SU-DHL-6 (cell line): Measurements from ENCODE around the gene AATK.

ENCODE experiments used
- EZH2phosphoT487 ChIP-seq: fragments of 200-600 bp; sonication (generic), shearing (Covaris generic); conservative IDR thresholded peaks from 2 replicates; pipeline ENCODE4 v1.6.1; 2018; ENCODE audit warnings: mild to moderate bottlenecking, antibody characterized with exemption, low read length, moderate library complexity, mixed read lengths
- TF ChIP-seq, protein P1 (sequence below): fragments of 200-600 bp; sonication (generic); IDR thresholded peaks from one replicate; pipeline ENCODE4 v1.5.1; 2017; ENCODE audit warnings: antibody characterized with exemption, mild to moderate bottlenecking, low read length, moderate library complexity; ENCODE audit not compliant: insufficient read depth, poor library complexity, severe bottlenecking

DNA sequence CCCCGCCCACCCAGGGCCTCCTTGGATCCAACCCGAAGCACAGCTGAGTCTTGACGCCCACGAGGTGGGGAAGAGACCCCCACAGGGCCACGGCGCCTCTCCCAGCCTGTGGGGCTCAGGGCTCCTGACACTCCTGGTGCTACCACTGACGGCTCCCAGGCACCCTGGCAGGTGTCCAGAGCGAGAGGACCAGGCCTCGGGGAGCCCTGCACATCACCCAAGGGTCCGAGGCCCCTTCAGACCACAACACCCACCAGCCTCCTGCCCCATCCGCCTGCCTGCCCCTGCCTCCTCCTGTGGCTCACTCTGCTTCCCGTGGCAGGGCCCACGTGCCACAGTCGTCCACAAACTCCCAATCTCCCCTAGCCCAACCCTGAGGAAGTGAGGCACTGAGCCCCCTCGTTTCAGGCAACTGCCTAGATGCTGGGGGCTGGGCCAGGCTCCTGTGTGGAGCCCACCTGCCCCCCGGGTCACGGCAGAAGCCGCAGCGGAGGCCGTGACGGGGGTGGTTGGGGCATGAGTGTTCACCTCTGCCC lies 28.3 kb upstream of the AATK start:
- TF ChIP-seq EZH2phosphoT487 = no peak
- TF ChIP-seq, protein P1, sequence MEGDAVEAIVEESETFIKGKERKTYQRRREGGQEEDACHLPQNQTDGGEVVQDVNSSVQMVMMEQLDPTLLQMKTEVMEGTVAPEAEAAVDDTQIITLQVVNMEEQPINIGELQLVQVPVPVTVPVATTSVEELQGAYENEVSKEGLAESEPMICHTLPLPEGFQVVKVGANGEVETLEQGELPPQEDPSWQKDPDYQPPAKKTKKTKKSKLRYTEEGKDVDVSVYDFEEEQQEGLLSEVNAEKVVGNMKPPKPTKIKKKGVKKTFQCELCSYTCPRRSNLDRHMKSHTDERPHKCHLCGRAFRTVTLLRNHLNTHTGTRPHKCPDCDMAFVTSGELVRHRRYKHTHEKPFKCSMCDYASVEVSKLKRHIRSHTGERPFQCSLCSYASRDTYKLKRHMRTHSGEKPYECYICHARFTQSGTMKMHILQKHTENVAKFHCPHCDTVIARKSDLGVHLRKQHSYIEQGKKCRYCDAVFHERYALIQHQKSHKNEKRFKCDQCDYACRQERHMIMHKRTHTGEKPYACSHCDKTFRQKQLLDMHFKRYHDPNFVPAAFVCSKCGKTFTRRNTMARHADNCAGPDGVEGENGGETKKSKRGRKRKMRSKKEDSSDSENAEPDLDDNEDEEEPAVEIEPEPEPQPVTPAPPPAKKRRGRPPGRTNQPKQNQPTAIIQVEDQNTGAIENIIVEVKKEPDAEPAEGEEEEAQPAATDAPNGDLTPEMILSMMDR = no peak
